WTC11 (cell line): ENCODE results near the gene ANKRD11. TPM values are rescaled to one million over a fixed set of nuclear protein-coding genes. Genes with fewer than 3 reads are reported as not detected.

Experiments
- ATAC-seq: fragments of 200-7000 bp; cut with Tn5 transposase; 2 replicates; pipeline ENCODE4 v1.10.0; 2021; ENCODE audit warnings: mild to moderate bottlenecking, moderate library complexity
- CTCF ChIA-PET: fragments of 300-600 bp; sonication (Branson Sonifier 250); formaldehyde crosslinking; loops from one replicate; lab custom pipeline; 2021; ENCODE audit warnings: antibody characterized with exemption; lab: Charles Lee
- POLR2A ChIA-PET: fragments of 350-600 bp; sonication (Branson Sonifier 250); formaldehyde crosslinking; loops from one replicate; lab custom pipeline; 2021; ENCODE audit warnings: antibody characterized with exemption; lab: Charles Lee
- DNase-seq: peaks from one replicate; pipeline ENCODE4 v3.0.0; 2021; ENCODE audit warnings: low spot score
- H3K27ac Mint-ChIP-seq: 2 replicates; pipeline ENCODE4 v1.8.0; 2021; ENCODE audit warnings: mixed read lengths
- H3K27me3 Mint-ChIP-seq: 2 replicates; pipeline ENCODE4 v1.8.0; 2021; ENCODE audit warnings: low read depth, mild to moderate bottlenecking, moderate library complexity, mixed read lengths
- H3K36me3 Mint-ChIP-seq: 2 replicates; pipeline ENCODE4 v1.8.0; 2021; ENCODE audit warnings: mixed read lengths
- H3K4me1 Mint-ChIP-seq: 2 replicates; pipeline ENCODE4 v1.8.0; 2022; ENCODE audit warnings: mixed read lengths
- H3K4me3 Mint-ChIP-seq: 2 replicates; pipeline ENCODE4 v1.8.0; 2021; ENCODE audit warnings: mild to moderate bottlenecking, moderate library complexity, mixed read lengths
- H3K9me3 Mint-ChIP-seq: 2 replicates; pipeline ENCODE4 v1.8.0; 2021; ENCODE audit warnings: mixed read lengths
- AFF4 ChIP-seq: sonication (generic); formaldehyde crosslinking; IDR thresholded peaks from 2 replicates; pipeline ENCODE4 v1.8.1; 2023; ENCODE audit warnings: mild to moderate bottlenecking, missing genetic modification reagents, borderline replicate concordance
- ATF3 ChIP-seq: sonication (generic); formaldehyde crosslinking; conservative IDR thresholded peaks from 2 replicates; pipeline ENCODE4 v1.8.1; 2022; ENCODE audit warnings: mild to moderate bottlenecking, missing genetic modification reagents
- CDX4 ChIP-seq: fragments of 250-450 bp; sonication (Bioruptor Pico); IDR thresholded peaks from 2 replicates; pipeline ENCODE4 v1.9.0; 2021; ENCODE audit warnings: moderate library complexity, mild to moderate bottlenecking, inconsistent platforms, borderline replicate concordance
- CREM ChIP-seq: sonication (generic); formaldehyde crosslinking; IDR thresholded peaks from 2 replicates; pipeline ENCODE4 v1.8.1; 2022; ENCODE audit warnings: mild to moderate bottlenecking, missing genetic modification reagents, moderate library complexity
- GTF2I ChIP-seq: fragments of 250-450 bp; sonication (Bioruptor Pico); conservative IDR thresholded peaks from 2 replicates; pipeline ENCODE4 v1.4.0; 2021; ENCODE audit warnings: mild to moderate bottlenecking
- MLX ChIP-seq: sonication (generic); formaldehyde crosslinking; IDR thresholded peaks from 2 replicates; pipeline ENCODE4 v1.8.1; 2023; ENCODE audit warnings: mild to moderate bottlenecking, missing genetic modification reagents, moderate library complexity
- NFATC4 ChIP-seq: fragments of 250-450 bp; sonication (Bioruptor Pico); IDR thresholded peaks from 2 replicates; pipeline ENCODE4 v1.9.0; 2021; ENCODE audit warnings: mild to moderate bottlenecking
- PREB ChIP-seq: sonication (generic); formaldehyde crosslinking; IDR thresholded peaks from 2 replicates; pipeline ENCODE4 v1.8.1; 2022; ENCODE audit warnings: mild to moderate bottlenecking, missing genetic modification reagents, moderate library complexity, borderline replicate concordance
- SMAD3 ChIP-seq: sonication (generic); formaldehyde crosslinking; IDR thresholded peaks from 2 replicates; pipeline ENCODE4 v1.8.0; 2022; ENCODE audit warnings: missing genetic modification reagents, mild to moderate bottlenecking, borderline replicate concordance
- TP53 ChIP-seq: sonication (generic); formaldehyde crosslinking; IDR thresholded peaks from 2 replicates; pipeline ENCODE4 v1.8.1; 2023; ENCODE audit warnings: mild to moderate bottlenecking, missing genetic modification reagents
- ZNF425 ChIP-seq: fragments of 250-450 bp; sonication (Bioruptor Pico); conservative IDR thresholded peaks from 2 replicates; pipeline ENCODE4 v1.9.0; 2021; ENCODE audit warnings: mild to moderate bottlenecking
- total RNA-seq: library from RNA; stranded (reverse); gene quantifications from 3 replicates; pipeline ENCODE4 v1.2.3, GENCODE V29; 2021

ANKRD11 gene
- total RNA-seq, 1 experiment from 2014 or later = 184 TPM

- TF ChIP-seq PREB (CRISPR knock-in tag) = no peak
- no peak for TF ChIP-seq ATF3 (CRISPR knock-in tag)
- no peak for TF ChIP-seq AFF4 (CRISPR knock-in tag)
Measured at GRCh38 chr16:89256651-89257254, 233.6 kb downstream of the ANKRD11 start (continued).

GRCh38 chr16:89253548-89254287 lies 236.6 kb downstream of the ANKRD11 start:
- POLR2A ChIA-PET = no interaction called here
- ATAC-seq = no peak
- peaks cover 46% of the 10 kb centered on the region for H3K27me3 Mint-ChIP-seq
- no peak for DNase-seq
- peaks cover 8% of the 10 kb centered on the region for H3K9me3 Mint-ChIP-seq
- no peak overlapping the region for H3K27ac Mint-ChIP-seq
- TF ChIP-seq GTF2I (no peak), ZNF425 (no peak), TP53 (CRISPR knock-in tag) (no peak), SMAD3 (no peak), NFATC4 (CRISPR knock-in tag) (no peak), CREM (no peak), MLX (CRISPR knock-in tag) (no peak), CDX4 (CRISPR knock-in tag) (no peak)
- H3K4me3 Mint-ChIP-seq = no peak overlapping the region
- peaks cover 14% of the 10 kb centered on the region for H3K4me1 Mint-ChIP-seq
- peaks cover 8% of the 10 kb centered on the region for H3K36me3 Mint-ChIP-seq
- CTCF ChIA-PET = no interaction called here
